ENCODE measurements around the gene TTLL3.

Gene TTLL3

DNA sequence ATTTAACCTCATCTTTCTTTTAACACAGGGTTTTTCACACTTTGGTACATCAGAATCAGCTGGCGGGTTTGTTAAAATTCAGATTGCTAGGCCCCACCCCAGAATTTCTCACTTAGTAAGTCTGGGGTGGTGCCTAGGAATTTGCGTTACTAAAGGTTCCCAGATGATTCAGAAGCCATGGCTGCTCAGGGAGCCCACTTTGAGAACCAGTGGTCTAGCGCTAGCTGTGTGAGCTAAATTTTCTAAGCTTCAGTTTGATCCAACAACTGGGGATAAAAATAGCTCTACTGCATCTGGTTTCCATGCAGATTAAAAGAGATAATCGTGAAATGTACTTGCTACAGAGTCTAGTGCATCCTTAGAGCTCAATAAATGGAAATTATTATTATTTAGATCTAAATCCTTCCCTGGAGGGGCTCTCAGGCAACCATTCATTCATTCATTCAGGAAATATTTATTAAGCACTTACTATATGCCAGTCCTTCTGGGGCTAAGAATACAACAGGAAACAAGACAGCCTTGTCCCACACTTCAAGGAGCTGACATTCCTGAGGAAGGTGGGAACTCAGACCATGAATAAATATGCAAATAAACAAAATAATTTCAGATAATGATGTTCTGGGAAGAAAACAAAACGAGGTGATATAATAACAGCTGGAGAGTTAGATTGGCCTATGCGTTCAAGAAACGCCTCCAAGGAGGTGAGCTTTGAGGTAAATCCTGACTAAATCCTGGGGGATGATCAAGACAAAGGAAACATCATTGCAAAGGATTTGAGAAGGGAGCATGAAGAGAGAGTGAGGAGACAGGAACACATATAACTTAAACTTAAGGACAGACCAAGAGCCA is 73.9 kb downstream of the TTLL3 start:
- TF ChIP-seq, protein P1, sequence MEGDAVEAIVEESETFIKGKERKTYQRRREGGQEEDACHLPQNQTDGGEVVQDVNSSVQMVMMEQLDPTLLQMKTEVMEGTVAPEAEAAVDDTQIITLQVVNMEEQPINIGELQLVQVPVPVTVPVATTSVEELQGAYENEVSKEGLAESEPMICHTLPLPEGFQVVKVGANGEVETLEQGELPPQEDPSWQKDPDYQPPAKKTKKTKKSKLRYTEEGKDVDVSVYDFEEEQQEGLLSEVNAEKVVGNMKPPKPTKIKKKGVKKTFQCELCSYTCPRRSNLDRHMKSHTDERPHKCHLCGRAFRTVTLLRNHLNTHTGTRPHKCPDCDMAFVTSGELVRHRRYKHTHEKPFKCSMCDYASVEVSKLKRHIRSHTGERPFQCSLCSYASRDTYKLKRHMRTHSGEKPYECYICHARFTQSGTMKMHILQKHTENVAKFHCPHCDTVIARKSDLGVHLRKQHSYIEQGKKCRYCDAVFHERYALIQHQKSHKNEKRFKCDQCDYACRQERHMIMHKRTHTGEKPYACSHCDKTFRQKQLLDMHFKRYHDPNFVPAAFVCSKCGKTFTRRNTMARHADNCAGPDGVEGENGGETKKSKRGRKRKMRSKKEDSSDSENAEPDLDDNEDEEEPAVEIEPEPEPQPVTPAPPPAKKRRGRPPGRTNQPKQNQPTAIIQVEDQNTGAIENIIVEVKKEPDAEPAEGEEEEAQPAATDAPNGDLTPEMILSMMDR (conservative IDR thresholded peaks at IDR 0.05; ENCODE audit: low read depth): no peak

DNA sequence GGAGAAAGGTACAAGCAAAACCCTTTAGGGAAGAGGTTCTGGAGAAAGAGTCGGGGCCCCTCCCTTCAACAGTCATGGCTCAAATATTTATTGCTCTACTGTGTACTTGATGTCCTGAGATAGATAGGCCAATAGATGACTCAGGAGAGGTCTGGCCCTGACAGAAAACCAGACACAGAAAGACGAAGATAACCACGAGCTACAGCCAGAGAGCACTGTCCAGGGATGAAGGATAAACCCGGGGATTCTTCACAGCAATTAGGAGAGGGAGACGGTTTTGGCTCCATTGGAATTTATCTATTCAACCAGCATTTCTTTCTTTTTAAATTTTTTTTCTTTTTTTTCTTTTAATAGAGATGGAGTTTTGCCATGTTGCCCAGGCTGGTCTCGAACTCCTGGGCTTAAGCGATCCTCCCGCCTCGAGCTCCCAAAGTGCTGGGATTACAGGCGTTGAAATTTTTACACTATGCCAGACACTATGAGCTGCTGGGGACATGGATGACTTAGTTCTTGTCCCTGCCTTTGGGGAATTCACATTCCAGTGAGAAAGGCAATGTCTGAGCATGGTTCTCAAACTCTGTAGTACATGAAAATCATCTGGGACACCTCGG is 74.6 kb downstream of the TTLL3 start:
- ChIA-PET CTCF (interaction anchor here (0.7 kb wide), 1 partner anchor 19 kb away, joined by 3 read pairs; no protein-coding TSS in a partner anchor), POLR2A (ENCODE audit: low non-redundant PET) (no interaction called here)
- peak; percentile 88 for DNase-seq (ENCODE audit: low spot score)
- H3K27ac ChIP-seq: peak overlapping the region; percentile 89
- TF ChIP-seq, protein P1 (conservative IDR thresholded peaks at IDR 0.05; ENCODE audit: low read depth): no peak

More for the DNA sequence above, 73.9 kb downstream of the TTLL3 start:
- ChIA-PET POLR2A (ENCODE audit: low non-redundant PET) (interaction anchor here (0.6 kb wide), 1 partner anchor 270 kb away, joined by 7 read pairs; no protein-coding TSS in a partner anchor), CTCF (interaction anchor here (0.7 kb wide), 2 partner anchors 10 to 19 kb away, joined by 3 to 6 read pairs; no protein-coding TSS in a partner anchor)
- peak overlapping the region; percentile 89 for H3K27ac ChIP-seq
- no peak for DNase-seq (ENCODE audit: low spot score)

Data from RWPE1 (cell line).